GM12878 (cell line): ENCODE measurements around the gene SYNCRIP. TPM values are rescaled to one million over a fixed set of nuclear protein-coding genes. Genes with fewer than 3 reads are reported as not detected.

Experiments
- ASH2L ChIP-seq: fragments of 300-600, 200-600 bp; sonication (generic); IDR thresholded peaks from 2 replicates; pipeline ENCODE4 v1.6.1; 2017; ENCODE audit warnings: low read depth, mild to moderate bottlenecking, borderline replicate concordance
- BHLHE40 ChIP-seq, 2 experiments: fragments of 450-650 bp in 1 of 2; IDR thresholded peaks; 2 replicates each; pipeline ENCODE4 v1.6.1; 2011 to 2017; ENCODE audit warnings: low read depth in 2 of 2, borderline replicate concordance in 1 of 2, improper control_type of control experiment in 1 of 2, low read length in 1 of 2, mild to moderate bottlenecking in 1 of 2
- BMI1 ChIP-seq: fragments of 450-650 bp; IDR thresholded peaks from 2 replicates; pipeline ENCODE4 v1.6.1; 2016; ENCODE audit warnings: mild to moderate bottlenecking, moderate library complexity, borderline replicate concordance
- ESRRA ChIP-seq: IDR thresholded peaks from 2 replicates; pipeline ENCODE4 v1.6.1; 2012; ENCODE audit warnings: mild to moderate bottlenecking, low read length, improper control_type of control experiment
- FOS ChIP-seq: IDR thresholded peaks from 3 replicates; pipeline ENCODE4 v1.6.1; 2011; ENCODE audit warnings: borderline replicate concordance; ENCODE audit not compliant: insufficient read length; ENCODE audit errors: extremely low read depth
- FOXK2 ChIP-seq: fragments of 450-650 bp; IDR thresholded peaks from 2 replicates; pipeline ENCODE4 v1.6.1; 2017; ENCODE audit warnings: mild to moderate bottlenecking, moderate library complexity
- KAT2A ChIP-seq: conservative IDR thresholded peaks from 2 replicates; pipeline ENCODE4 v1.6.1; 2011; ENCODE audit warnings: low read depth, low read length; ENCODE audit not compliant: control insufficient read depth
- KDM1A ChIP-seq: fragments of 200-600 bp; sonication (generic); IDR thresholded peaks from 2 replicates; pipeline ENCODE4 v1.6.1; 2016; ENCODE audit warnings: borderline replicate concordance
- MEF2A ChIP-seq: IDR thresholded peaks from 2 replicates; pipeline ENCODE4 v1.6.1; 2011; ENCODE audit warnings: low read depth, mild to moderate bottlenecking, low read length, moderate library complexity; ENCODE audit not compliant: insufficient read depth
- MTA2 ChIP-seq: fragments of 450-650 bp; IDR thresholded peaks from 2 replicates; pipeline ENCODE4 v1.6.1; 2016; ENCODE audit warnings: low read depth, mild to moderate bottlenecking, moderate library complexity
- MYB ChIP-seq: fragments of 150-350 bp; IDR thresholded peaks from 2 replicates; pipeline ENCODE4 v1.6.1; 2014; ENCODE audit warnings: mild to moderate bottlenecking, low read depth, low read length, borderline replicate concordance
- NBN ChIP-seq: fragments of 450-650 bp; IDR thresholded peaks from 2 replicates; pipeline ENCODE4 v1.6.1; 2016
- NFIC ChIP-seq: IDR thresholded peaks from 2 replicates; pipeline ENCODE4 v1.6.1; 2012; ENCODE audit warnings: low read depth, mild to moderate bottlenecking, inconsistent platforms, low read length, moderate library complexity
- NFYB ChIP-seq: IDR thresholded peaks from 2 replicates; pipeline ENCODE4 v1.6.1; 2011; ENCODE audit warnings: low read depth, mild to moderate bottlenecking, low read length, improper control_type of control experiment, moderate library complexity; ENCODE audit not compliant: insufficient read depth
- NR2C1 ChIP-seq: fragments of 450-650 bp; IDR thresholded peaks from 2 replicates; pipeline ENCODE4 v1.6.1; 2017; ENCODE audit warnings: antibody characterized with exemption, mild to moderate bottlenecking, moderate library complexity
- NR2C2 ChIP-seq: IDR thresholded peaks from 2 replicates; pipeline ENCODE4 v1.6.1; 2011; ENCODE audit warnings: borderline replicate concordance, low read depth; ENCODE audit not compliant: control insufficient read depth, insufficient read length
- RAD21 ChIP-seq: IDR thresholded peaks from 2 replicates; pipeline ENCODE4 v1.6.1; 2011; ENCODE audit warnings: mild to moderate bottlenecking, low read depth, low read length, moderate library complexity; ENCODE audit not compliant: insufficient read depth
- RAD51 ChIP-seq: fragments of 450-650 bp; IDR thresholded peaks from 2 replicates; pipeline ENCODE4 v1.6.1; 2016; ENCODE audit warnings: moderate library complexity, mild to moderate bottlenecking, inconsistent platforms
- RB1 ChIP-seq: fragments of 450-650 bp; formaldehyde crosslinking; IDR thresholded peaks from 2 replicates; pipeline ENCODE4 v1.6.1; 2017; ENCODE audit warnings: mild to moderate bottlenecking, borderline replicate concordance
- SKIL ChIP-seq: fragments of 450-650 bp; IDR thresholded peaks from 2 replicates; pipeline ENCODE4 v1.6.1; 2017; ENCODE audit warnings: mild to moderate bottlenecking, low read depth, inconsistent platforms; ENCODE audit not compliant: poor library complexity, severe bottlenecking
- SMC3 ChIP-seq: IDR thresholded peaks from 2 replicates; pipeline ENCODE4 v1.6.1; 2011; ENCODE audit warnings: low read length, improper control_type of control experiment, borderline replicate concordance
- SREBF2 ChIP-seq: IDR thresholded peaks from 2 replicates; pipeline ENCODE4 v1.6.1; 2012; ENCODE audit warnings: mild to moderate bottlenecking, low read length
- ZNF622 ChIP-seq: fragments of 450-650 bp; IDR thresholded peaks from 2 replicates; pipeline ENCODE4 v1.6.1; 2017; ENCODE audit warnings: mild to moderate bottlenecking, inconsistent platforms
- polyA plus RNA-seq, 11 experiments: library from polyadenylated mRNA; depleted of rRNA in 4 of 11; unstranded in 6 of 11; stranded (reverse) in 5 of 11; fragments of >200 nt; fragmentation: Nextera tagmentation in 4 of 11; fragmentation: Illumina TruSeq in 1 of 11; extraction: Ambion mirVana in 4 of 11; extraction: Trizol in 1 of 11; gene quantifications; 1 replicate in 1 of 11; 2 replicates in 10 of 11; pipeline versions ENCODE4 v1.2.1 to v1.2.3, GENCODE V29; 2011 to 2016; ENCODE audit warnings: inconsistent platforms in 2 of 11, missing spikeins in 2 of 11, low read depth in 1 of 11
- total RNA-seq, 4 experiments: library from RNA; depleted of rRNA in 3 of 4; stranded (reverse); fragments of >200 nt in 3 of 4; fragmentation: Illumina TruSeq in 1 of 4; extraction: Trizol in 1 of 4; gene quantifications; 2 replicates each; pipeline versions ENCODE4 v1.2.1 to v1.2.3, GENCODE V29; 2013 to 2021
- TF ChIP-seq, protein P1 (sequence below): fragments of 450-650 bp; IDR thresholded peaks from 2 replicates; pipeline ENCODE4 v1.6.1; 2017; ENCODE audit warnings: mild to moderate bottlenecking
- TF ChIP-seq, protein P2 (sequence below): fragments of 450-650 bp; IDR thresholded peaks from 2 replicates; pipeline ENCODE4 v1.6.1; 2017; ENCODE audit warnings: antibody characterized with exemption, mild to moderate bottlenecking, moderate library complexity

Gene SYNCRIP
- total and polyA plus RNA-seq, 10 of the 15 experiments (the other 5 are each of a cell fraction or from before 2014, with no cell fraction given) = 28.4 to 255 (median 131) TPM

- TF ChIP-seq SMC3 = no peak
- no peak for TF ChIP-seq KDM1A
- TF ChIP-seq NBN = no peak
- TF ChIP-seq NFYB = 0 out of 2 replicates have a peak, but pooled peaks have one; percentile 31
- no peak for TF ChIP-seq FOS
- TF ChIP-seq NR2C2 = no peak
- TF ChIP-seq, protein P1, sequence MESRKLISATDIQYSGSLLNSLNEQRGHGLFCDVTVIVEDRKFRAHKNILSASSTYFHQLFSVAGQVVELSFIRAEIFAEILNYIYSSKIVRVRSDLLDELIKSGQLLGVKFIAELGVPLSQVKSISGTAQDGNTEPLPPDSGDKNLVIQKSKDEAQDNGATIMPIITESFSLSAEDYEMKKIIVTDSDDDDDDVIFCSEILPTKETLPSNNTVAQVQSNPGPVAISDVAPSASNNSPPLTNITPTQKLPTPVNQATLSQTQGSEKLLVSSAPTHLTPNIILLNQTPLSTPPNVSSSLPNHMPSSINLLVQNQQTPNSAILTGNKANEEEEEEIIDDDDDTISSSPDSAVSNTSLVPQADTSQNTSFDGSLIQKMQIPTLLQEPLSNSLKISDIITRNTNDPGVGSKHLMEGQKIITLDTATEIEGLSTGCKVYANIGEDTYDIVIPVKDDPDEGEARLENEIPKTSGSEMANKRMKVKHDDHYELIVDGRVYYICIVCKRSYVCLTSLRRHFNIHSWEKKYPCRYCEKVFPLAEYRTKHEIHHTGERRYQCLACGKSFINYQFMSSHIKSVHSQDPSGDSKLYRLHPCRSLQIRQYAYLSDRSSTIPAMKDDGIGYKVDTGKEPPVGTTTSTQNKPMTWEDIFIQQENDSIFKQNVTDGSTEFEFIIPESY = no peak
- peak; percentile 7 to 32; a peak in 1 of 4 replicates for TF ChIP-seq BHLHE40 (IDR thresholded peaks at IDR 0.05; ENCODE audit: borderline replicate concordance in 1 of 2, low read depth in 2 of 2, low read length in 1 of 2)
- no peak for TF ChIP-seq MEF2A
- no peak for TF ChIP-seq SKIL
- no peak for TF ChIP-seq ASH2L
- no peak for TF ChIP-seq RAD21
- peak; percentile 66 for TF ChIP-seq RAD51
- no peak for TF ChIP-seq KAT2A
- no peak for TF ChIP-seq MYB
- TF ChIP-seq, protein P2, sequence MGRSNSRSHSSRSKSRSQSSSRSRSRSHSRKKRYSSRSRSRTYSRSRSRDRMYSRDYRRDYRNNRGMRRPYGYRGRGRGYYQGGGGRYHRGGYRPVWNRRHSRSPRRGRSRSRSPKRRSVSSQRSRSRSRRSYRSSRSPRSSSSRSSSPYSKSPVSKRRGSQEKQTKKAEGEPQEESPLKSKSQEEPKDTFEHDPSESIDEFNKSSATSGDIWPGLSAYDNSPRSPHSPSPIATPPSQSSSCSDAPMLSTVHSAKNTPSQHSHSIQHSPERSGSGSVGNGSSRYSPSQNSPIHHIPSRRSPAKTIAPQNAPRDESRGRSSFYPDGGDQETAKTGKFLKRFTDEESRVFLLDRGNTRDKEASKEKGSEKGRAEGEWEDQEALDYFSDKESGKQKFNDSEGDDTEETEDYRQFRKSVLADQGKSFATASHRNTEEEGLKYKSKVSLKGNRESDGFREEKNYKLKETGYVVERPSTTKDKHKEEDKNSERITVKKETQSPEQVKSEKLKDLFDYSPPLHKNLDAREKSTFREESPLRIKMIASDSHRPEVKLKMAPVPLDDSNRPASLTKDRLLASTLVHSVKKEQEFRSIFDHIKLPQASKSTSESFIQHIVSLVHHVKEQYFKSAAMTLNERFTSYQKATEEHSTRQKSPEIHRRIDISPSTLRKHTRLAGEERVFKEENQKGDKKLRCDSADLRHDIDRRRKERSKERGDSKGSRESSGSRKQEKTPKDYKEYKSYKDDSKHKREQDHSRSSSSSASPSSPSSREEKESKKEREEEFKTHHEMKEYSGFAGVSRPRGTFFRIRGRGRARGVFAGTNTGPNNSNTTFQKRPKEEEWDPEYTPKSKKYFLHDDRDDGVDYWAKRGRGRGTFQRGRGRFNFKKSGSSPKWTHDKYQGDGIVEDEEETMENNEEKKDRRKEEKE = no peak
- TF ChIP-seq FOXK2 = no peak
- no peak for TF ChIP-seq NR2C1
- TF ChIP-seq MTA2 = no peak
- no peak for TF ChIP-seq SREBF2
- no peak for TF ChIP-seq RB1
- TF ChIP-seq ESRRA = no peak
- TF ChIP-seq ZNF622 = no peak
- TF ChIP-seq BMI1 = no peak
- TF ChIP-seq NFIC = no peak
Measured at GRCh38 chr6:85641897-85642773, 551 bp downstream of the SYNCRIP start (continued).
